SK-N-SH treated with all-trans-retinoic acid at 6 μM for 48 hours (cell line): ENCODE results near the gene ACSL5.

ENCODE experiments used
- BACH2 ChIP-seq: fragments of 250-450 bp; sonication (Bioruptor Pico); IDR thresholded peaks from 2 replicates; pipeline ENCODE4 v1.9.0; 2021; ENCODE audit warnings: mild to moderate bottlenecking, borderline replicate concordance
- RARB ChIP-seq: fragments of 250-450 bp; sonication (Bioruptor Pico); IDR thresholded peaks from 2 replicates; pipeline ENCODE4 v1.8.0; 2021; ENCODE audit warnings: mild to moderate bottlenecking, moderate library complexity
- ZC3H10 ChIP-seq: fragments of 250-450 bp; sonication (Bioruptor Pico); IDR thresholded peaks from 2 replicates; pipeline ENCODE4 v1.5.1; 2021; ENCODE audit warnings: mild to moderate bottlenecking, moderate library complexity
- ZFP3 ChIP-seq: fragments of 250-450 bp; sonication (Bioruptor Pico); IDR thresholded peaks from 2 replicates; pipeline ENCODE4 v1.5.0; 2020; ENCODE audit warnings: mild to moderate bottlenecking, moderate library complexity
- ZFP30 ChIP-seq: fragments of 450-650 bp; formaldehyde crosslinking; IDR thresholded peaks from 2 replicates; pipeline ENCODE4 v1.5.0; 2022; ENCODE audit warnings: mild to moderate bottlenecking, moderate library complexity
- TF ChIP-seq, protein P1 (sequence below): fragments of 250-450 bp; sonication (Bioruptor Pico); IDR thresholded peaks from 2 replicates; pipeline ENCODE4 v1.8.0; 2020; ENCODE audit warnings: mild to moderate bottlenecking, moderate library complexity, borderline replicate concordance
- TF ChIP-seq, protein P2 (sequence below): fragments of 250-450 bp; sonication (Bioruptor Pico); IDR thresholded peaks from 2 replicates; pipeline ENCODE4 v1.5.1; 2020; ENCODE audit warnings: low read depth, mild to moderate bottlenecking, moderate library complexity

DNA sequence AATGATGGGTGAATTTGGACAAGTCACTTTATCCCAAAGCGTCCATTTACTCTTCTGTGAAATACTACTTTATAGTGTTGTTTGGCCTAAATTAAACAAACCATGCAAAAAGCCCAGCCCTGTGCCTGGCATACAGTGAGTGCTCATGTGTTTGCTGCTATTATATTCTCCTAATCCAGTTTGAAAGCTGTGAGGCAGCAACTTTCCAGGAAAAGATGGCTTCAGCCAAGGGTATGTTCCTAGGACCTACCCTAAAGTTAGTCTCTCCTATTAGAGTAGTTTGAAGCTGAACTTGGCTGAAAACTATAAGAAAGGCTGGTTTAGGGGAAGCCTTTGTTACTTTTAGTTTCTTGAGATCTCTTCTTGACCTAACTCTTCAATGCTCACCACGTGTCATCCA lies 19.9 kb downstream of the ACSL5 start:
- TF ChIP-seq, protein P1, sequence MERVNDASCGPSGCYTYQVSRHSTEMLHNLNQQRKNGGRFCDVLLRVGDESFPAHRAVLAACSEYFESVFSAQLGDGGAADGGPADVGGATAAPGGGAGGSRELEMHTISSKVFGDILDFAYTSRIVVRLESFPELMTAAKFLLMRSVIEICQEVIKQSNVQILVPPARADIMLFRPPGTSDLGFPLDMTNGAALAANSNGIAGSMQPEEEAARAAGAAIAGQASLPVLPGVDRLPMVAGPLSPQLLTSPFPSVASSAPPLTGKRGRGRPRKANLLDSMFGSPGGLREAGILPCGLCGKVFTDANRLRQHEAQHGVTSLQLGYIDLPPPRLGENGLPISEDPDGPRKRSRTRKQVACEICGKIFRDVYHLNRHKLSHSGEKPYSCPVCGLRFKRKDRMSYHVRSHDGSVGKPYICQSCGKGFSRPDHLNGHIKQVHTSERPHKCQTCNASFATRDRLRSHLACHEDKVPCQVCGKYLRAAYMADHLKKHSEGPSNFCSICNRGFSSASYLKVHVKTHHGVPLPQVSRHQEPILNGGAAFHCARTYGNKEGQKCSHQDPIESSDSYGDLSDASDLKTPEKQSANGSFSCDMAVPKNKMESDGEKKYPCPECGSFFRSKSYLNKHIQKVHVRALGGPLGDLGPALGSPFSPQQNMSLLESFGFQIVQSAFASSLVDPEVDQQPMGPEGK (CRISPR knock-in tag), result no peak
- TF ChIP-seq BACH2 (no peak), ZFP30 (CRISPR knock-in tag) (no peak), ZC3H10 (no peak), ZFP3 (CRISPR knock-in tag) (no peak), RARB (CRISPR knock-in tag) (no peak)
- TF ChIP-seq, protein P2, sequence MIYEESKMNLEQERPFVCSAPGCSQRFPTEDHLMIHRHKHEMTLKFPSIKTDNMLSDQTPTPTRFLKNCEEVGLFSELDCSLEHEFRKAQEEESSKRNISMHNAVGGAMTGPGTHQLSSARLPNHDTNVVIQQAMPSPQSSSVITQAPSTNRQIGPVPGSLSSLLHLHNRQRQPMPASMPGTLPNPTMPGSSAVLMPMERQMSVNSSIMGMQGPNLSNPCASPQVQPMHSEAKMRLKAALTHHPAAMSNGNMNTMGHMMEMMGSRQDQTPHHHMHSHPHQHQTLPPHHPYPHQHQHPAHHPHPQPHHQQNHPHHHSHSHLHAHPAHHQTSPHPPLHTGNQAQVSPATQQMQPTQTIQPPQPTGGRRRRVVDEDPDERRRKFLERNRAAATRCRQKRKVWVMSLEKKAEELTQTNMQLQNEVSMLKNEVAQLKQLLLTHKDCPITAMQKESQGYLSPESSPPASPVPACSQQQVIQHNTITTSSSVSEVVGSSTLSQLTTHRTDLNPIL (CRISPR knock-in tag), result no peak
